WI38 (cell line): ENCODE data around the gene ZNF385C.

Experiments
- H3K4me3 ChIP-seq: 2 replicates; pipeline ENCODE4 v1.5.1; 2011; ENCODE audit warnings: low read depth, mild to moderate bottlenecking, control low read depth, low read length
- CTCF ChIP-seq: IDR thresholded peaks from 2 replicates; pipeline ENCODE4 v1.5.1; 2012; ENCODE audit warnings: low read depth, mild to moderate bottlenecking, control low read depth, low read length

Gene ZNF385C

DNA sequence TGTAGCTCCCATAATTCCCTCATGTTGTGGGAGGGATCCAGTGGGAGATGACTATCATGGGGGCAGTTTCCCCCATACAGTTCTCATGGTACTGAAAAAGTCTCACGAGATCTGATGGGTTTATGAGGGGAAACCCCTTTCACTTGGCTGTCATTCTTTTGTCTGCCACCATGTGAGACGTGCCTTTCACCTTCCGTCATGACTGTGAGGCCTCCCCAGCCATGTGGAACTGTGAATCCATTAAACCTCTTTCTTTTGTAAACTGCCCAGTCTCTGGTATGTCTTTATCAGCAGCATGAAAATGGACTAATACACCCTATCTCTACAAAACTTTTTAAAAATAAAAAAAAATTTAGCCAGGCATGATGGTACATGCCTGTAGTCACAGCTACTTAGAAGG lies 41.6 kb downstream of the ZNF385C start:
- no peak overlapping the region for H3K4me3 ChIP-seq
- TF ChIP-seq CTCF = no peak

DNA sequence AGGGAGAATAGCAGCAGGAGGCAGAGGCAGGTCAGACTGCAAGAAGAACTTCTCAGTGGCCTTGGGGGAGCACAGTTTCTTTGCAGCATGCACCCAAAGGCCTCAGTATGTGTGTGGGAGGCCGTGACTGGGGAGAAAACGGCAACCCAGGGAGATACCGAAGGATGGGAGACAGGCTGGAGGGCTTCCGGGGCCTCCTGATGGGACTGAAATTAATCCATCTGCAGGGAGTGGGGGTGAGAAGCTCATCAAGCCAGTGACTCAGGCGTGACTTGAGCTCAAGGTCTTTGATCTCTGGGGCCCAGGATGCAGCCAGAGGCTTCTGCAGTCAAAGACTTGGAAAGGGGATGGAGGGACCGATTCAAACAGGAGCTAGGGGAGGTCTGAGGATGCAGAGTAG lies 42.8 kb downstream of the ZNF385C start:
- no peak overlapping the region for H3K4me3 ChIP-seq
- TF ChIP-seq CTCF = no peak

DNA sequence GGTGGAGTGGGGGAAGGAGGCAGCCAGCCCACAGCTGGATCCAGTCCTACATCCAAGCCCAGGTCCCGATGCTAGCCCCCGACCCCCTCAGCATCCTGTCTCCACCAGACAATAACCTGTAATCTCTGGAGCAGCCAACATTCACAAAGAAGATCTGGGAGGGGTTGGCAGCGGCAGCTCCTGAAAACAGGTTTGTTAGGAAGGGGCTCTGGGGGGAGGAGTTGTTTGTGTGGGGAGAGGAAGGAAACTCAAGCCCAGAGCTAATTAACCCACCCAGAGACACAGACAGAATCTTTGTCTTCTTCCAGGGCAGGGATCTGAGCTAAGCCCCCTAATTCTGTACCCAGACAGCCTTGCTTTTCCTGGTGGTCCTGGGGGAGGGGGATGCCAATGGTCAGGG lies 43.2 kb downstream of the ZNF385C start:
- no peak for TF ChIP-seq CTCF
- H3K4me3 ChIP-seq = no peak overlapping the region

GRCh38 chr17:42053731-42054500 lies 44.4 kb downstream of the ZNF385C start:
- no peak for TF ChIP-seq CTCF
- H3K4me3 ChIP-seq = no peak overlapping the region

DNA sequence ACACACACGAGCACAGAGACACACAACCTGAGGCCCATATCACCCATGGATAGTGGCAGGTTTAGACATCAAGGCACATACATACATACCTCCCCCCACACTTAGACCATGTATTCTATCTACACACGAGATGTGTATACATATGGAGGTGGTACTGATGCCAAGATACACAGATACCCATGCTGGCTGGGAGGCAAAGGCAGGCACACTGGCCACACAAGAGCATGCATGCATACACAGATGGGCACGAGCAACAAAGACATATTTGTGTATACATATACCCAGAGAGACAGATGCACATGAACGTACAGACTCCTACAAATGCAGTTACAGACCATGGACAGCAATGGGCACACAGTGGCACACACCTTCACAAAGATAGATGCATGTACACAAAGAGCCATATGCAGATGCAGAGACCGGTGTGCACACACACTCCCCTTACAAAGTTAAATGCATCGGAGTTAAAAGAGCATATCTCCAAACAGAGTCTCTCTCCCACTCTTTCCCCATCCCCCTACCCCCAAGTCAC lies 45.9 kb downstream of the ZNF385C start:
- TF ChIP-seq CTCF = no peak
- no peak overlapping the region for H3K4me3 ChIP-seq

DNA sequence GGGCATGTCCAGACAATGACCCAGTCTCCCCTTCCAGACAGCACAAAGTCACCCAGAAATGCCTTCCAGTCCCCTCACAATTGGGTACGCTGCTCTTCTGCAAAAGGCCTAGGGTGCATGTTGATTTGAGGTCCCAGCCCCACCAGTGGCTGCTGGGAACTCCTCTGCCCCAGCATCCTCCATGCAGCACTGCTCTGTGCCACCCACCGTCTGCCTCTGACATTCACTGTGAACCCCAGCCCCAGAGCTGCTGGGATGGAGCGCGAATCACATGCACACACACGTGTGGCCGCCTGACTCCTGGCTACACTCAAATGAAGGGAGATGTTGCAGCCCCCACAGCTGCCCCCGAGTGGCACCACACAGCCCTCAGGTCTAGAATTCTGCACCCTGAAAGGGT lies 46.6 kb downstream of the ZNF385C start:
- TF ChIP-seq CTCF = no peak
- no peak overlapping the region for H3K4me3 ChIP-seq

DNA sequence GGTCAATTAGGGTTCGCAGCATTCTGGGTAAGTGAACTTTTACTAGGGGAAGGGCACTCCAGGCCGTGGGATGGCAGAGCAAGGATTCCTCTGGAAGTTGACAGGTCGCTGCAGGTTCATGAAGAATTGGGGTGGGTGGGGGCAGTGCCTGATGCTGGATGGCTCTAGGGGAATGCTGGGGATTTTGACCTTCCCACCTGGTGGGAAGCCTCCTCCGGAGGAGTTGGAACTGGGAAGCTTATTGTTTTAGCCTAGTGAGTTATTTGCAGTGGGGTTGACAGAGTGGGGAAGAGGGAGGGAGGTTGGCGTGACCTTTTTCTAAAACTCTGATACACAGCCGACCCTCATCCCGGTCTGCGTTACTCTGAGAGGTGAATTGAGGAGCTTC lies 47.3 kb downstream of the ZNF385C start:
- TF ChIP-seq CTCF = no peak
- no peak overlapping the region for H3K4me3 ChIP-seq
